HL-60/S4 (cell line): ENCODE results near the gene KLC1.

Source experiments
- in situ Hi-C: fragments of 300-500 bp; cut with MboI; formaldehyde crosslinking; loops from 2 replicates; pipeline ENCODE4 v1.14.3; 2022; ENCODE audit warnings: low sequenced_read_pairs

Gene KLC1

DNA sequence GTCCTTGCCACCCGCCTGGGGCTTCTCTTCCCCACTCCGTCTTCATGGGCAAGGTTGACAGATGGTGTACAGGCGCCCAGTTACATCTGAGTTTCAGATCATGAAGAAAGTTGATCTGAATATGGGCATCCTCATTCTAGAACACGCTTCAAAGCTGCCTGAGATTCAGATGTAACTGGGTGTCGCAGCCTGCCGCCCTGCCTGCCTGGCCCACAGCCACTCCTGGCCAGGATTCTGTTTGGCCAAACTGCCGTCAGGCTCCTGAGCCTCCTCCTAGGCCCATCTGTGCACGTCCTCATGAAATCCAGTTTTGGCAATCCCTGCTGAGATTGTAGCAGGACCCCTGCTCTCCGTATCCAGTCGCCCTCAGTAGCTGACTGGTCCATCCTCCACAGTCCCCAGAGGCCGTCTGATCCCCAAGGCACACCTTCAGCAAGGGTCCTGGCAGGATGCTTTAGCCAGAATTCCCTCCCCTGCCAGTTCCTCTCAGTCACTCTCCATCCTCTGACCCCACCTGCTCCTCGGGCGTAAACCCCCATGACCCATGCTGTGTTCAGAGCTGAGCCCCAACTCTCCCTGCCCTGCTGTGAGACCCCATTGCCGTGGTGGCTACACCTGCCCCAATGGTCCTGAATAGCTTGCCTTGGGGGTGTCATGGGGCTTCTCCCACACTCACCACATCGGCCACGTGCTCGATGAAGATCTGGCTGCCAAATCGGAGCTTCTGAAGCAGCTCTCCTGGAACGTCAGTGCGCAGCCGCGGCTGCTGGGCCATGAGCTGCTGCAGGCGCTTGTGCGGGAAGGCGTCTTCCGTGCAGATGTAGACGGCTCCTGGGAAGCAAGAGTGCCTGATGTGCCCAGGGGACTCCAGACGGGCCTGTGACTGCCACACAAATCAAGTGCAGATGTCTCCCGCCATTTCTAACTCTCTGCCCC, 73.8 kb downstream of the KLC1 start:
- in situ Hi-C loops = no loop called here

DNA sequence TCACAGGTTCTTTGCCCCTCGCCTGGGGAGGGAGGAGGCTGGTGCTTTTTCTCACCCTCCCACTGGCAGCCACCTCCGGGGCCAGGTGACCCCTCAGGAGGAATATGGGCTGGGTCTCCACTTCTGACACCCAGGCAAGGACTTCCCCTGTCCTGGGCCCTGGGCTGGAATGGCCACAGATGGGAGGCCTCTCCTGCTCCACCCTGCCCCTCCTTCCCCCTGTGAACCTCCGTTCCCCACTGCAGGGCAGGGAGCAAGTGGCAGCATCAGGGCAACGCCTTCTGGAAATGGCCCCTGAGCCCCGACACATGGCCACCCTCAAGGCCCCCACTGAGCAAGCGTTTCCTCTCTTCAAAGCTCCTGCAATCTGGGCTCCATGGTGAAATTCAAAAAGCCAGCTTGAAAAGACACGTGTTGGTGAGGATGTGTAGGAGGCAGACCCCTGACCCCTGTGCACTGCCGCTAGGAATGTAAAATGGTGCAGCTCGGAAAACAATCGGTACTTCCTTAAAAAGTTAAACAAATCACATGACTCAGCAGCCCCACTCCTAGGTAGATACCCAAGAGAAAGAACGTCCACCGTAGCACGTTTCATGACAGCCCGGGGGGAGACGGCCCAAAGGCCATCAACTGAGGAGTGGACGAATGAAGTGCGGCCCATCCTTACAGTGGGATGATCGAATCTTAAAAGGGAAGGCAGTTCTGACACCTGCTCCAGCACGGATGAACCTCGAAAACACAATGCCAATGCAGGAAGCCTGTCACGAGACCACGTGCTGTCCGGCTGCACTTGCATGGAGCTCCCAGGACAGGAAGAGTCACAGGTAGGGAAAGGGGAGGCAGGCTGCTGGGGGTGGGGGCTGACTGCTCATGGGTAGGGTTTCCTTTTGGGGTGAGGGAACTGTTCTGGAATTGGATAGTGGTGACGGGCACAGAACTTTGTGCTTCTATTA, 74.7 kb downstream of the KLC1 start:
- in situ Hi-C loops = no loop called here

DNA sequence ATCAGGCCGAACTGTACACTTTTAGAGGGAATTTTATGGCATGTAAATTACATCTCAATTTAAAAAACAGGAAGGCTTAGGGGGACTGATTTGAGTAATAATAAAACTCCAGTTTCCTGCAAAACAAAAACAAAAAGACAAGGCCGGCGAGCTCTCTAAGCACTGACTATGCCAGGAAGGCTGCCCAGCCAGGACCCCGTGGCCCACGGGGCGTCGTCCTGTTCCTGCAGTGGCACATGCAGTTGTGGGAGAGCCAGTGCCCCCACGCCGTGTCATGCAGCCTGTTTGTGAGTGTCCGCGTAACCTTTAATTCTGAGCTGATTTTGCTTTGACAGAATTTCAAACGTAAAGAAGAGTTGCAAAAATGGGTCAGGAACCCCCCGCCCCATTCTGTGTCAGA, 75.7 kb downstream of the KLC1 start:
- in situ Hi-C loops = no loop called here

DNA sequence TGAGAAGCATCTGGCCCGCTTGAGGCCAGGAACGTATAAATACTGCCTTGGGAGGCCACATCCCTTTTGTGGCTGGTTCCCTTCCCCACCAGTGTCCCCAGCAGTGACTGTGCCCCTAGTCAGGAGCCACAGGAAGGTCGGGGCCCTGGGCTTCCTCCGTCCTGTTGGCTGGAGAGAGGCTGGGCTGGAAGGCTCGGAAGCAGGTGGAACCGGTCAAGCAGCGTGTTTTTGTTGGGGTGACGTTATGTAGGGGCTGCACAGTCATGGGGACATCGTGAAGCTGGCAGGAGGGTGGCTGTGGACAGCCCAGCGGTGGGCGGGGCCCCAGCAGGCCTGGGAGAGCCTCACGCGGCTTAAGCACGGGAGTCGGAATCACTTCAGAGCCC, 76.1 kb downstream of the KLC1 start:
- in situ Hi-C loops = no loop called here

DNA sequence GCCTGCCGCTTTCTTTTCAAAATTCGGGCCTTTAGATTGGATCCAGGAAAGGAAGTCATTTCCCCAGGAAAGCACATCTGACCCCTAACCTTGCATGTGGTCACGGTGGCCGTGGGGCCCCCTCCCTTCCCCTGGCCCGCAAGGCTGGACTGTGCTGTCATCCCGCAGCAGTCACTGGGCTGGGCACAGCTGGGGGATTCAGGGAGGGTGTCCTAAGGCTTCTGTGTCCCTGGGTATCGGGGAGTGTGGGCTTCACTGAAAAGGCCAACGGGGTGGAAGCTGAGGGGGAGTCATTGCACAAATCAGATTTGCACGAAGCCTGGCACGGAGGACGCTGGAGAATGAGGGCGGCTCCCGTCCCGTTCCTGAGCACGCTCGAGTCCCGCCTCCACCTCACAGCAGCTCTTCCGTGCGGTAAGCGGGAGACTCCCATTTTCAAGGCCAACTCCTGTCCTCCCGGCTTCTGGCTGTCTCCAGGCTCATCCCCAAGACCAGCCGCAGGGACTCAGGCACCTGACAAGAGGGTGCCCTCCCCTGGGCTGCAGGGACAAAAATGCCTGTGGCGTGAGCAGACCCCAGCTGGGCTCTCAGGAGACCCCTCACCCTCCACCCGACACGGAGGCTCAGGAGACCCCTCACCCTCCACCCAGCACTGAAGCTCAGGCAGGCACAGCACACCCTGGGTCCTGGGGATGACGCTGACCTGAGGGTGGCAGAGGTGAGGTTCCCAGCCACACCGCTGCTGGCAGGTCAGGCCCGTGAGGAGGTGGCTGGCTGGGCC, 76.7 kb downstream of the KLC1 start:
- in situ Hi-C loops = no loop called here

DNA sequence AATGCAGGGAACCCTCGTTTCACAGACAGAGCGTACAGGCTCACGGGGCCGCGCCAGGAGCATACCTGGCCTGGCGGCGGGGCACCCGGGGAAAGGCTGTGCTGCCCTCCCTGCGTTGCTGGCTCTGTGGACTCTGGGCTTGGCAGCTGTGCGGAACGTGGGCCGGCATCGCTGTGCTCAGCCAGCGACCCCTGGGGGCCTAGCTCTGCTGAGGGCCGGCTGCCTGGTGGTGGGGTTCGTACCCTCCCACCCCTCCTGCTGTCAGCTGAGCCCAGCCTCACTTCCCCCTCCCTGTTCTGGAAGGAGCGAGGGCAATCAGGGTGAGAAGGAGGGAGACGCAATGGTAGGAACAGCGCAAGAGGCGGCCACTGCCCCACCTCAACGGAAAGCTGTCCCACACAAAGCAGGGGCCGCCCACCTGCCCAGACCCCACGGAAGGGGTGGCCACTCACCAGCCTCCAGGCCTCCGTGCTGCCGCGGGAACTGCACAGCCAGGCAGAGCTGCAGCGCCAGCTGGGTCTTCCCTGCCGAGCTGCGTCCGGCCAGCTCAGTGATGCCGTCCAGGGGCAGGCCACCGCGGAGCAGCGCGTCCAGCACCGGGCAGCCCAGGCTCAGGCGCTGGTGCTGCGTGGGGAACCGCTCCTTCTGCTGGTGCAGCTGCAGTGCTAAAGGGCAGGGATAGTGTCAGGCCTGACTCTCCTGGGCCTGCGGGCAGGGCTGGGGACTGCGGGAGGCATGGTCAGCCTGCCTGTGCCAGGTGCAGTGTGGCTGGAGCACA, 77.7 kb downstream of the KLC1 start:
- in situ Hi-C loops = no loop called here

DNA sequence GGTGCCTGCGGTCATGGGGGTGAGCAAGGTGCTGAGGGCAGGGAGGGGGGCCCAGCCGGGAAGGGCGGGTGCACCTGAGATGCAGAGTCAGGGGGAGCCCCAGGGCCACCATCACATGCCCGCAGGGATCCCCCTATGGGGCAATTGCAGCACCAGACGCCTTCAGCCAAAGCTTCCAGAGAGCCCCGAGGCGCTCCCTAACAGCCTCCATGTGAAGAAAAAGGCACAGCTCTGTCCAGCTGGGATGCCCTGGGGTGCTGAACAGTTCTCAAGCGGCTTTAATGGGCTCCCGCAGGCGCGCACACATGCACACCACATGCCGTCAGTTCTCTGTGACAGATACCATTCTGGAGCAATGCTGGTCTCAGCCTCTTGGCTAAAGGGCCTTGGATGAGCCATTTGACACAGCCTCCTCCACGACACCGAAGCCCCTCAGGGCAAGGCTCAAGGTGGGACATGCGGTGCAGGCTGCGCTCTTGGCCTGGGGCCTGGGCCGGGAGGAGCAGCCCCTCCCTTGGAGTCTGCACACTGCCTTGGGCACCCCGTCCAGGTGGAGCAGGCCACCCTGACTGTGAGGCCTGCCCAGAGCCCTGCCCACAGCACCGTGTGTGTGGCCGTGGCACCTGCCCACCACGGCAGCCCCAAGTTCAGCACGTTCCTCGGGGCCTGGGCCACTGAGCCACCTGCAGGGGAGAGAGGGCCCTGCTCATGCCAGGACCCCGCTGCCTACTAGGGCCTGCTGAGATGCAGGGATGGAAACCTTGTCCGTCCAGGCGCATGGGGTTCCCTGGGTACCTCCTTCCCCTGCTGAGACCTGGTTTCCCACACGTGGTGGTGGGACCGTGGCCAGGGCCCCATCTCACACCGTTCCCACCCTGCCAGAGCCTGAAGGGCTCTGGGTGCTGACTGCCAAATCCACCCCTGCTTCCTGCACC, 78.6 kb downstream of the KLC1 start:
- in situ Hi-C loops = no loop called here

DNA sequence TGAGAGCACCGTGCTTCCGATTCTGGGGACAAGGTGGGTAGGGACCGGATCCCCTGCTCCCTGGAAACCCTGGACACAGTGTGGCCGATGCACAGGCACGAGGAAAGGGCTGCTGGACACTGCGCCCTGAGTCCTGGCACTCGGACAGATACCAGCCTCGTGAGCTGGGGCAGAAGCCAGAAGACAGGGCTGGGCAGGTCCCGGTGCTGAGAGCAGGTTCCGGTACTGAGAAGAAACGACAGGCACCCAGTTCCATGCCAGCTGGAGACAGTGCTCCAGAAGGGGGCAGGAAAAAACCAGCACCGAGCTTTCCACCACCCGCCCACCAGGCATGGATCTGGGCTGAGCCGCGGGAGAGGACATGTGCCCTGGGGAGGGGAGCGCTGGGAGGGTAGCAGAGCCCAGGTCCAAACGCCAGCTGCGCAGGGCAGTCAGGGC, 79.8 kb downstream of the KLC1 start:
- in situ Hi-C loops = no loop called here

DNA sequence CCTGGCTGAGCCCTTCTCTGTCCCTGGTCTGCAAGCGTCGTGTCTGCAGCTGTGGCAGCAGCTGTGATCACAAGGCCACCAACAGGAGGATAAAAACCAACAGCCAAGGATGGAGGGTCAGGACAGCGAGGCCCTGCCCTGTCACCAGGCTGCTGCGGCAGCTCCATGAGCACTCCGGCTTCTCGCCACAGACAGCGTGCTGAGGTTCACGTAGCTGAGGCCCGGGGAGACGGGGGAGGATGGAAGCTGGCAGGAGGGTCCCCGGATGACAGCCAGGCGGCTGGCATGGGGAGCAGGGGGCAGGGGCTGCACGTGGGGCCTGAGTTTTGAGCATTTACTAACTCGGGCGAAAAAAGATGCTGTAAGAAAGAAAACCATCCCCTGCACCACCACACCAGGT, 80.8 kb downstream of the KLC1 start:
- in situ Hi-C loops = no loop called here

DNA sequence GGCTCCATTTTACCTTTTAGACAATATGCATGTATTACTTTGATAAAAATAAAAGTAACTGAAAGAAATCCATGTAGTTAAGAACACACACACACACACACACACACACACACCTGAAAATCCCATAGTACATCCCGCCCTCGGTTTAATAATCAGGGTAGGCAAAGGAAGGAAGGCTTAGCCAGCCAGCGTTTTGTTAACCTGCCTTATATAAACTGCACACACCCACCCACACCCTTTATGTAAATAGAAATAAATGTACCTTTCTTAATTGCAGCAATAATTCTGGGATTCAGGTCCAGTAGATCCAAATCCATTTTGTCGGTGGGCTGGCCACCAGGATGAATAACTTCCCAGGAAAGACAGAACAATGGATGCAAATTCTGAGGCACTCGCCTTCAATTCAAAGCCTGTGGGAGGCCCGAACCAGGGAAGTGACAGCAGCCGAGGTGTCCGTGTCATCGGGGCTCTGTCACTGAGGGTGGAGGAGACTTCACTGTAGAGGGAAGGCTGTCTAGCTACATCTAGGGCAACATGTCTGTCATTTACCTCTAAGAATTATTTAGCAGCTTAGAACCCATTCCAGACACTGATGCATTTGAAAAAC, 81.9 kb downstream of the KLC1 start:
- in situ Hi-C loops = no loop called here

DNA sequence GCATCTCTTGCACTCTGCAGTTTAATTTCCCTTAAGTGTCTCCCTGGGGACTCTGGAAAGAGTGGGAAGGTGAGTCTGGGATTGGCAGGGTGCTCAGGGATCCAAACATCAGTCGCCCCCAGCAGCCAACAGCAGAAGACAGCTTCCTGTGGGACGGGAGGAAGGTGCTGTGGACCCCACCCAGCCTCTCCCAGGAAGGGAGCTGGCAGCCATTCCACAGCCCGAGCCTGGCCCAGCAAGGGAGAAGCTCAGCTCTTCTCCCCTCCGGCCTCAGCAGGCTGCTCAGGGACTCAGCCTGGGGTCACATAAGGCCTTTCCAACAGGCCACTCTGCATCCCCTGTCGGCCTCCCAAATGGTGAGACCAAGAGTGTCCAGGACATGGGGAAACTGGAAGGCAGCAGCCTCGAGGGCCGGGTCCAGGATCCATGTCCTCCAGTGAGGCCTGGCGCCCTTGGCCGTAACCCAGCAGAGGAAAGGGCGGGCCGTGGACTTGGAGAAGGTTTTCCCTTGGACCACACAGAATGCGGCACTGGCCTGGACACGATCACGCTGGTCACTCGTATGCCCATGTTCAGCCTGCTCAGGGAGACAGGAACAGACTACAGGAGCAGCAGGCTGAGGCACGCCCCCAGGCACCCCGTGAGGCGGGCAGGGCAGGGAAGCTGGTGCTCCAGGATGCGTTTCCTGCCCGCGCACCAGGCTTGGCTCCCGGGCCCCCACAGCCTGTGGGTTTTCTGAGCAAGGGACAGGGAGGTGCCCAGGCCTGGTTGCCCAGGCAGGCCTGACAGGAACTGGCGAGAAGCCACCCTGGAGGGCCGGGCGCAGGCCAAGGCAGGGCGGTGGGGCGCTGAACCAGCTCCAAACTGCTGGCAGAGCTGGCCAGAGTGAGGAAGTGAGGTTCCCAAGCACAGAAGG, 82.8 kb downstream of the KLC1 start:
- in situ Hi-C loops = no loop called here

DNA sequence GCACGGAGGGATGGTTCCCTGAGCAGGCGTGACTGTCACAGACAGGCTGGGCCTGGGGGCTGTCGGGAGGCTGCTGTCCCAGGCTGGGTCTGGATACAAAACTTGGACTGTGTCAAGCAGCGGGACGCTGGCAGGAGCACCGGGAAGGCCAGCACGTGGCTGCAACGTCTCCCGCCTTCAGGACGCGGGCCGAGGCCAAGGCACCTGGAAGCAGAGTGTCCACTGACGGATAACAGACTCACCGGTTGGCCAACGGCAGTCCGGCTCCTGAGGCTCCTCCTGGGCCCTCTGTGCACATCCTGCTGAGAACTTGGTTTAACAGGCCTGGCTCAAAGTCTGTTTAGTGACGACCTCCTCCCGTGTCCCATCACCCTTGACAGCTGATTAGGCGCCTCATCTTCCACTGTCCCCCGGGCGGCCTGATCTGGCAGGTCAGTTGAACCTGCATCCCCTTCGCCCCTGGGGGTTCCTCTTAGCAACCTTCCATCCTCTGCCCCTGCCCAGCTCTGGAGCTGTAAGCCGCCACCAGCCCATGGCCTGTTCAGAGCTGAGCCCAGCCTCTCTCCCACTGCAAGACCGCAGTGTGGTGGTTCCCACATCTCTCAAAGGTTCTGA, 83.7 kb downstream of the KLC1 start:
- in situ Hi-C loops = no loop called here

DNA sequence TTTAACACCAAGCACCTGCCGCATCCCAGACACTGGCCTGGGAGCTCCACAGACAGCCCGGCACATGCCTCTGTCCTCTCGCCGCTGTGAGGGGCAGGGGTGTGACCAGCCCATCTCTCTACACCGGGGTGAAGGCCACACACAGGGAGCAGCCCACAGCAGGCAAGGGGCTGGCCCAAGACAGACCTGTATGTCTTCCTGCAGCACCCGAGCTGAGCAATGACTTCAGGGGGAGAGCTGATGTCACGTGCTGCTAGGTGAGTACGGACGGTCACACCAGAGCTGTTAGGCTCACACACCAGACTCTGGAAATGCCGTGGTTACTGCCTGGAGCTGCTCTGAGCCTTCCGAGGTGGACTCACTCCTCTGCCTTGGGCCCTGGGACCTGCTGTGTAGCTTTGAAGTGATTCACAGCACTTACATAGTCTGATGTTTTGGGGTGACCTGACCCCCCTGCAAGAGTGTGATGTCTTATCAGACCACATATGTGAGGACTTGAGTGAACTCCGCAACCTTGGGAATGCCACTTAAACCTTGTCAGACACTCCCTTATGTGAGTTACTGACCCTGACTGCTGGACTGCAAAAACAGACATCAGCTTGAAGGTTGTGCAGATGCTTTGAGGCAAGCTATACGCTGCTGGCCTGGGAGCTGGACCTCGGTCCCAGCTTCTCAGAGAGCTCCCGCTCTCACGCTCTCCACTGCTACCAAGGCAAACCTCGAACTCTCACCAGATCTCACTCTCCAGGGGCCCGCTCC, 84.5 kb downstream of the KLC1 start:
- in situ Hi-C loops = no loop called here

DNA sequence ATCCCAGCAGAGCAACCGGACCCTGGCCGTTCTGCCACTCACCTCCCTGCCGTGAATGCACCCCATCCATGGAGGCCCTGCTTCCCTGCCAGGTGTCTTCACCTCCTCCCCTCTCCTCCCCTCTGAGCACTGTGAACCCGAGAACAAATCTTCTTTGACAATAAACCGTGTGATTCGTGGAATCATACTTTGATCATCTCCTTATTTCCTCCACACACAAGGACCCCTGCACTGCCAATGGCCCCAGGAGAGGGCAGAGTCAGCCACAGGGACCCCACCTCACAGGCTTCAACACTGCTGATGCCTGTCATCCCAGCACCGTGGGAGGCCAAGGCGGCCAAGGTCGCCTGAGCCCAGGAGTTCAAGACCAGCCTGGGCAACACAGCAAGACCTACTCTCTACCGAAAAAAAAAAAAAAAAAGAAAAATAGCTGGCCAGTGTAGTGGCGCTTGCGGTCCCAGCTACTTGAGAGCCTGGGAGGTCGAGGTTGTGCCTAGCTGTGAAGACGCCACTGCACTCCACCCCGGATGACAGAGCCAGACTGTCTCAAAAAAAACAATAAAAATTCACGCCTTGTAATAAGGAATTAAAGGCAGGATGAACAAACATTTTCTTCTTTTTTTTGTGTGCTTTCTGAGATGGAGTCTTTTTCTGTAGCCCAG, 85.2 kb downstream of the KLC1 start:
- in situ Hi-C loops = no loop called here

DNA sequence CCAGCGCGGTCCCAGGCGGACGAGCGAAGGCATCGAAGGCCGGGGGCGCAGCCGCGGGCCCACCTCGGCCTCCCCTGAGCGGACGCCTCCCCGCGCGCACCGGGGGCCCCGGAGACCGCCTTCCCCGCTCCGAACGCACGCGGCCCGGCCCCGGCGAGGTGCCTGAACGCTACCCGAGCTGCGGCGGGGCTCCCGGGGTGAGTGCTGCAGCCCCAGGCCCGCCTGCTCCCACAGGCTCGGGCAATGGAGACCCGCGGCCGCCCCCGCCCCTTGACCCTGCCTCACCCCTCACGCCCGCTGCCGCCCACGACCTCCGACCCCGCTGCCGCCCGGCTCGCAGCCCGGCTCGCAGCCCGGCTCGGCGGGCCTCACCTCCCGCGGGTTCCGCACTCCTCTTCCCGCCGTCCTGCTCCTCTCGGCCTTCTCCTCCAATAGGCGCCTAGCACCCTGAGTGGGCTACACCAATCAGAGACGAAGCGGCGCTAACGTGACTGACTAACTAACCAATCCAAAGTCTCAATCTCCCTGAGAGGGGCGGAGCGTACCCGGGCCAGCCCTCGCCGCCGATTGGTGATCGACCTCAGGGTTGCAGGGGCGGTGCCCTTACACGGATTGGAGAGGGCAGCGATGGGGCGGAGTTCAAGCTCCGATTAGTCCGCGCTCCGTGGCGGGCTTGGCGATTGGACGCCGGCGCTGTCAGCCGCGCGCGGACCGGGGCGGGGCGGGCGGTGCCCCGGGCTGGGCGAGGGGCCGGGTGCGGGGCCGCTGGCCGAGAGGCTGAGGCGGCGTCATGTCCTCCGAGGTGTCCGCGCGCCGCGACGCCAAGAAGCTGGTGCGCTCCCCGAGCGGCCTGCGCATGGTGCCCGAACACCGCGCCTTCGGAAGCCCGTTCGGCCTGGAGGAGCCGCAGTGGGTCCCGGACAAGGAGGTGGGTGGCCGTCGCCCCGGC, 86.3 kb downstream of the KLC1 start, which contains the start of the genes XRCC3 and ZFYVE21:
XRCC3 (minus strand) TSS at position 400 of the 949 bp plus-strand sequence. CDS start 4,364 bp downstream, outside the sequence.
ZFYVE21 (plus strand) TSS at position 759 of the 949 bp plus-strand sequence; CDS start at position 791, 32 bp downstream.
- in situ Hi-C loops = no loop called here
